Gastrocnemius medialis (tissue), 4 donors: Measurements from ENCODE around the gene GEMIN2.

Experiments
- POLR2A ChIP-seq, 2 donors: fragments of 450-650 bp; IDR thresholded peaks; one replicate each; pipeline ENCODE4 v1.6.1; 2017; ENCODE audit warnings: antibody characterized with exemption in 2 of 2, mild to moderate bottlenecking in 2 of 2, moderate library complexity in 2 of 2
- TF ChIP-seq, protein P1 (sequence below), 5 experiments: fragments of 450-650 bp in 3 of 5; fragments of 200-600 bp in 2 of 5; sonication (generic) in 2 of 5; IDR thresholded peaks in 4 of 5; conservative IDR thresholded peaks in 1 of 5; 1 replicate in 4 of 5; 2 replicates in 1 of 5; pipeline ENCODE4 v1.5.1; 2016 to 2019; ENCODE audit warnings: antibody characterized with exemption in 5 of 5, mild to moderate bottlenecking in 3 of 5, moderate library complexity in 3 of 5

GRCh38 chr14:39180553-39180952, 66.4 kb downstream of the GEMIN2 start:
- TF ChIP-seq, protein P1, sequence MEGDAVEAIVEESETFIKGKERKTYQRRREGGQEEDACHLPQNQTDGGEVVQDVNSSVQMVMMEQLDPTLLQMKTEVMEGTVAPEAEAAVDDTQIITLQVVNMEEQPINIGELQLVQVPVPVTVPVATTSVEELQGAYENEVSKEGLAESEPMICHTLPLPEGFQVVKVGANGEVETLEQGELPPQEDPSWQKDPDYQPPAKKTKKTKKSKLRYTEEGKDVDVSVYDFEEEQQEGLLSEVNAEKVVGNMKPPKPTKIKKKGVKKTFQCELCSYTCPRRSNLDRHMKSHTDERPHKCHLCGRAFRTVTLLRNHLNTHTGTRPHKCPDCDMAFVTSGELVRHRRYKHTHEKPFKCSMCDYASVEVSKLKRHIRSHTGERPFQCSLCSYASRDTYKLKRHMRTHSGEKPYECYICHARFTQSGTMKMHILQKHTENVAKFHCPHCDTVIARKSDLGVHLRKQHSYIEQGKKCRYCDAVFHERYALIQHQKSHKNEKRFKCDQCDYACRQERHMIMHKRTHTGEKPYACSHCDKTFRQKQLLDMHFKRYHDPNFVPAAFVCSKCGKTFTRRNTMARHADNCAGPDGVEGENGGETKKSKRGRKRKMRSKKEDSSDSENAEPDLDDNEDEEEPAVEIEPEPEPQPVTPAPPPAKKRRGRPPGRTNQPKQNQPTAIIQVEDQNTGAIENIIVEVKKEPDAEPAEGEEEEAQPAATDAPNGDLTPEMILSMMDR (IDR thresholded peaks at IDR 0.05 in 4 of 5, conservative IDR thresholded peaks at IDR 0.05 in 1 of 5) = no peak
- no peak for TF ChIP-seq POLR2A (IDR thresholded peaks at IDR 0.05)
